Erythroblast (primary cell): ENCODE data around the gene WBP2NL.

Source experiments
- DNase-seq, 2 experiments: peaks; one replicate each; lab custom pipeline; 2025; lab: John Stamatoyannopoulos, UW
- GATA1 ChIP-seq: IDR thresholded peaks from 2 replicates; pipeline ENCODE4 v1.6.1; 2011; ENCODE audit warnings: low read depth, mild to moderate bottlenecking, control low read depth, low read length, moderate library complexity
- POLR2A ChIP-seq: IDR thresholded peaks from 2 replicates; pipeline ENCODE4 v1.6.1; 2011; ENCODE audit warnings: mild to moderate bottlenecking, low read length

WBP2NL gene

DNA sequence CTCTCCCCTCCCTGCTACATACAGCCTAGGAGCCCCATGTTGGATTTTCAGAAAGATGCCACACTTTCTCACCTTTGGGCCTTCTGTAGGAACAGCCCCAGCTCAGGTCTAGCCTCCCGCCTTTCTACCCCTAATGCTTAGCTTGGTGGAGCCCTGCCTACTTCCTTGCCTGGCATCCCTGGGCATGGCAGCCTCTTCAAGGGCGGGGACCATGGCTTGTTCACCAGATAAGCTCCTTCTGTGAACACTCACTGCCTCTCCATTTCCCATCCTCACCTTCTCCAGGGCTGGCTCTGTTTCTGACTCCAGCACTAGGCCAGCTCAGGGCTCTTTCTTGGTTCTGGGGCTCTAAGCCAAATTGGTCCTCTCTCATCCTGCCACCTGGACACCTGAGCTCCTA, 28.0 kb upstream of the WBP2NL start:
- TF ChIP-seq GATA1 (no peak), POLR2A (no peak)
- DNase-seq: no peak

DNA sequence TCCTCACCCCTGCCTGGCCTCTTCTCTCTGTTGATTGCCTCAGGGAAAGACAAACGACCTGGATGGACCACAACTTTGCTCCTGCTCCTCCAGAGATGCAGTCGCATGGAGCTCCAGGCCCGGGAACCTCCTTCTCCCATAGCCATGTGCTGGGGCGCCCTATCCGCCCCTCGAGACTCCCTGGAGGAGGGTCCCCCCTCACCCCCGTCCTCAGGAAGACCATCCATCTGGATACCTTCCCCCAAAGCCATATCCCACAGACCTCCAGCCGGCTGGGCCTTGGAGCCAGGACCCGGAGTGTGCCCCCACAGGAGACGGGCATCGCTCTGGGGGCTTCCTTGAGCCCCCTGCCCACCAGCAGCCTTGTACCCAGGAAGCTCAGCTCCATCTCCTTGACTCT, 27.2 kb upstream of the WBP2NL start:
- no peak for DNase-seq
- TF ChIP-seq GATA1: no peak
- TF ChIP-seq POLR2A: no peak

GRCh38 chr22:41974691-41975290, 23.8 kb upstream of the WBP2NL start:
- no peak for TF ChIP-seq GATA1
- TF ChIP-seq POLR2A: no peak
- no peak for DNase-seq

- no peak for TF ChIP-seq GATA1
- DNase-seq: no peak
These were observed 23.1 kb upstream of the WBP2NL start for GRCh38 chr22:41975299-41976069.

GRCh38 chr22:41976070-41976901, 22.3 kb upstream of the WBP2NL start:
- peak in 1 of 2 experiments; percentile 32 for DNase-seq
- no peak for TF ChIP-seq POLR2A
- TF ChIP-seq GATA1: no peak

GRCh38 chr22:41976961-41977566, 21.5 kb upstream of the WBP2NL start:
- DNase-seq: no peak
- no peak for TF ChIP-seq POLR2A
- no peak for TF ChIP-seq GATA1

DNA sequence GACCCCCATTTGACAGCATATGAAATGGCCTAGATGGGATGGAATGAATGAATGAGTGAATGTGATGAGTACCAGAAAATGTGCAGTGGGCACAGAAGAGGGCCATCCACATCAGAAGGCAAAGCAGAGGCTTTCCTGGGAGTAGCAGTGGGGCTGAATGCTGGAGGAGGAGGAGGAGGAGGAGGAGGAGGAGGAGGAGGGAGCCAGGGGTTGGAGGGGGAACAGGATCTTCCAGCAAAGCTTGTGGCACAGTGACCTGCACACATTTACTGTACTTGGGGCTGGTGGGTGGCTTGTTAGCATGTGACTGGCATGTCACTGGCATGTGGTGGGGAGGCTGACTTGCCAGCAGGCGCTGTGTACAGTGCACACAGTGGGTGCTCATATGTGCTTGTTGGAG, 19.9 kb upstream of the WBP2NL start:
- DNase-seq: no peak
- TF ChIP-seq GATA1: no peak
- TF ChIP-seq POLR2A: no peak

GRCh38 chr22:41979423-41980250, 19.0 kb upstream of the WBP2NL start:
- TF ChIP-seq POLR2A (no peak), GATA1 (no peak)
- no peak for DNase-seq

- no peak for TF ChIP-seq POLR2A
- TF ChIP-seq GATA1: no peak
- DNase-seq: no peak
These were observed 15.7 kb upstream of the WBP2NL start for GRCh38 chr22:41982865-41983264.

- no peak for TF ChIP-seq GATA1
- no peak for TF ChIP-seq POLR2A
- no peak for DNase-seq
These were observed 14.8 kb upstream of the WBP2NL start for GRCh38 chr22:41983513-41984405.

DNA sequence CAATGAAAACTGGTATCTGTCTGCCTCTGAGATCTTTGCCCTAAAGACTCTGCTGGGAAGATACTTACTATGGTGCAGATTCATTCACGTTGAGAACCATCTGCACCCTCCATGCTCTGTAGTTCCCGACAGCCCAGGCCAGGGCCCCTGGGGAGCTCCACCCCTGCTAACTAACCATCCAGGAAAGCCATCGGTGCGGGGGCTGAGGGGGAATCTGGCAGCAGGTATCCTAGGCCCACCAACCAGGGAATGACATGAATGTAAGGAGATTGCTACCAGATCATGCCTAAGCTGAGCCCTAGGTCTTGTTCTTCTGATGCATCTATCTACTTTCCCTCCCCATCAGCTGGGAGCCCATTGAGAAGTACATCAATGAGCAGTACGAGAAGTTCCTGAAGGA, 11.3 kb upstream of the WBP2NL start:
- TF ChIP-seq POLR2A (no peak), GATA1 (no peak)
- no peak for DNase-seq

- TF ChIP-seq POLR2A (no peak), GATA1 (no peak)
- no peak for DNase-seq
These were observed 9.3 kb upstream of the WBP2NL start for GRCh38 chr22:41989246-41989645.

- no peak for TF ChIP-seq POLR2A
- TF ChIP-seq GATA1: no peak
- no peak for DNase-seq
These were observed 7.5 kb upstream of the WBP2NL start for GRCh38 chr22:41991111-41991510.
